Prostate gland (tissue), 2 donors: ENCODE data around the gene UBA7. TPM values are rescaled to one million over a fixed set of nuclear protein-coding genes. Genes with fewer than 3 reads are reported as not detected.

Experiments used
- DNase-seq: peaks from one replicate; pipeline ENCODE4 v3.0.0-alpha.2; 2019; ENCODE audit warnings: low spot score
- H3K27ac ChIP-seq, 2 donors: fragments of 200-600 bp; sonication (generic); 2 replicates each; pipeline ENCODE4 v1.5.1; 2017 to 2019
- H3K27me3 ChIP-seq: fragments of 200-600 bp; sonication (generic); replicated peaks from 2 replicates; pipeline ENCODE4 v1.5.1; 2019; ENCODE audit not compliant: insufficient read depth
- H3K36me3 ChIP-seq, 2 donors: fragments of 200-600 bp; sonication (generic); 1 replicate in 1 of 2; 2 replicates in 1 of 2; pipeline versions ENCODE4 v1.5.1 to v1.8.1; 2017 to 2019
- H3K4me1 ChIP-seq: fragments of 200-600 bp; sonication (generic); replicated peaks from 2 replicates; pipeline ENCODE4 v1.5.1; 2019
- H3K4me3 ChIP-seq, 2 donors: fragments of 200-600 bp; sonication (generic); 2 replicates each; pipeline ENCODE4 v1.5.1; 2017 to 2019
- H3K9me3 ChIP-seq: fragments of 200-600 bp; sonication (generic); 2 replicates; pipeline ENCODE4 v1.5.1; 2017
- CTCF ChIP-seq, 4 experiments: fragments of 200-600 bp in 2 of 4; fragments of 450-650 bp in 2 of 4; sonication (generic) in 2 of 4; IDR thresholded peaks; 1 replicate in 3 of 4; 2 replicates in 1 of 4; pipeline ENCODE4 v1.5.1; 2016 to 2019; ENCODE audit warnings: antibody characterized with exemption in 4 of 4, mild to moderate bottlenecking in 2 of 4, moderate library complexity in 2 of 4
- POLR2A ChIP-seq: fragments of 450-650 bp; IDR thresholded peaks from one replicate; pipeline ENCODE4 v1.6.1; 2016; ENCODE audit warnings: antibody characterized with exemption, mild to moderate bottlenecking
- POLR2AphosphoS5 ChIP-seq: sonication (generic); formaldehyde crosslinking; IDR thresholded peaks from one replicate; pipeline ENCODE4 v1.6.1; 2017; ENCODE audit warnings: antibody characterized with exemption
- WGBS: methylation state at CpG from one replicate; pipeline ENCODE4 v1.1.5; 2018; 5-methylcytosine and 5-hydroxymethylcytosine counted together
- intact Hi-C: fragments of 100-400 bp; cut with DNase I; formaldehyde crosslinking; loops from one replicate; pipeline ENCODE4 v1.14.2; 2022
- total RNA-seq, 2 donors: library from RNA; depleted of rRNA; stranded (reverse); fragments of >200 nt; gene quantifications; one replicate each; pipeline ENCODE4 v1.1.0, GENCODE V29; 2016

Gene UBA7
- total RNA-seq, 2 donors from 2014 or later = 50.5 to 96.9 TPM

- TF ChIP-seq CTCF (IDR thresholded peaks at IDR 0.05) = no peak
- no peak for TF ChIP-seq POLR2A
- TF ChIP-seq POLR2AphosphoS5 = no peak
- no peak for DNase-seq
- no peak overlapping the region for H3K4me3 ChIP-seq
These were observed 19.3 kb downstream of the UBA7 start for GRCh38 chr3:49794431-49794830.

GRCh38 chr3:49793486-49794085 lies 20.2 kb downstream of the UBA7 start:
- H3K36me3 ChIP-seq = no peaks in the 10 kb centered on the region
- intact Hi-C loops = no loop called here
- WGBS = 98% methylated on average over 13 of the region's 13 CpGs
- no peak for DNase-seq
- no peaks in the 10 kb centered on the region for H3K4me1 ChIP-seq
- no peaks in the 10 kb centered on the region for H3K9me3 ChIP-seq
- H3K27ac ChIP-seq = no peak overlapping the region
- TF ChIP-seq POLR2A = no peak
- no peak for TF ChIP-seq CTCF (IDR thresholded peaks at IDR 0.05)
- no peak for TF ChIP-seq POLR2AphosphoS5
- H3K4me3 ChIP-seq = no peak overlapping the region
- no peaks in the 10 kb centered on the region for H3K27me3 ChIP-seq

More at GRCh38 chr3:49794431-49794830, 19.3 kb downstream of the UBA7 start:
- Histone ChIP-seq H3K27ac (no peak overlapping the region), H3K36me3 (no peaks in the 10 kb centered on the region), H3K27me3 (no peaks in the 10 kb centered on the region), H3K4me1 (no peaks in the 10 kb centered on the region), H3K9me3 (no peaks in the 10 kb centered on the region)
- intact Hi-C loops = no loop called here
- 86% methylated on average over 4 of the region's 4 CpGs for WGBS

GRCh38 chr3:49792371-49793150 lies 21.2 kb downstream of the UBA7 start:
- 92% methylated on average over 10 of the region's 10 CpGs for WGBS
- Histone ChIP-seq H3K27me3 (no peaks in the 10 kb centered on the region), H3K4me1 (no peaks in the 10 kb centered on the region), H3K4me3 (no peak overlapping the region), H3K36me3 (no peaks in the 10 kb centered on the region), H3K27ac (no peak overlapping the region), H3K9me3 (no peaks in the 10 kb centered on the region)
- intact Hi-C loops = no loop called here
- TF ChIP-seq POLR2AphosphoS5 (no peak), CTCF (IDR thresholded peaks at IDR 0.05) (no peak), POLR2A (no peak)
- no peak for DNase-seq

- intact Hi-C loops = no loop called here
- Histone ChIP-seq H3K9me3 (no peaks in the 10 kb centered on the region), H3K27me3 (no peaks in the 10 kb centered on the region), H3K4me3 (no peak overlapping the region), H3K4me1 (no peaks in the 10 kb centered on the region), H3K27ac (no peak overlapping the region), H3K36me3 (no peaks in the 10 kb centered on the region)
- DNase-seq = no peak
- WGBS = 94% methylated on average over 4 of the region's 4 CpGs
- TF ChIP-seq POLR2A = no peak
- no peak for TF ChIP-seq POLR2AphosphoS5
- TF ChIP-seq CTCF (IDR thresholded peaks at IDR 0.05) = no peak
These were observed 22.2 kb downstream of the UBA7 start for GRCh38 chr3:49791571-49791970.
